H1 (cell line): ENCODE data around the gene ZNF846. TPM values are rescaled to one million over a fixed set of nuclear protein-coding genes. Genes with fewer than 3 reads are reported as not detected.
"Not testable (repeated sequence)": the region's sequence is repeated elsewhere in the genome, so short reads cannot be mapped to it uniquely, and the experiment has no call there.

Experiments
- CTCF ChIA-PET: fragments of 300-600 bp; sonication (Branson Sonifier 250); formaldehyde crosslinking; loops from one replicate; lab custom pipeline; 2021; ENCODE audit not compliant: partially characterized antibody; lab: Charles Lee
- POLR2A ChIA-PET: fragments of 300-600 bp; sonication (Branson Sonifier 250); formaldehyde crosslinking; loops from one replicate; lab custom pipeline; 2021; ENCODE audit warnings: inconsistent platforms; ENCODE audit not compliant: partially characterized antibody; lab: Charles Lee
- DNase-seq, 2 experiments: peaks; one replicate each; pipeline versions ENCODE4 v3.0.0 to v3.0.0-alpha.2; 2010 to 2022; ENCODE audit warnings: low spot score in 2 of 2, low read depth in 1 of 2, mixed read lengths in 1 of 2
- FAIRE-seq: peaks from 2 replicates; lab custom pipeline; 2011; peaks lifted over from hg19 to GRCh38; lab: Jason Lieb, UNC
- H2AFZ ChIP-seq: 2 replicates; pipeline ENCODE4 v1.8.1; 2012; ENCODE audit warnings: low read length, inconsistent platforms
- H2AK5ac ChIP-seq: 2 replicates; pipeline ENCODE4 v1.6.1; 2013; ENCODE audit warnings: low read depth, low read length
- H2BK120ac ChIP-seq: replicated peaks from 2 replicates; pipeline ENCODE3; 2013; ENCODE audit warnings: low read depth, low read length, inconsistent platforms
- H2BK12ac ChIP-seq: 2 replicates; pipeline ENCODE4 v1.6.1; 2013; ENCODE audit warnings: low read depth, low read length
- H2BK15ac ChIP-seq: 2 replicates; pipeline ENCODE4 v1.6.1; 2013; ENCODE audit warnings: low read length
- H2BK20ac ChIP-seq: 2 replicates; pipeline ENCODE4 v1.6.1; 2013; ENCODE audit warnings: low read length
- H2BK5ac ChIP-seq: 2 replicates; pipeline ENCODE4 v1.6.1; 2013; ENCODE audit warnings: low read depth, low read length
- H3K14ac ChIP-seq: 2 replicates; pipeline ENCODE4 v1.6.1; 2013; ENCODE audit warnings: inconsistent platforms; ENCODE audit not compliant: insufficient read length
- H3K18ac ChIP-seq: 2 replicates; pipeline ENCODE4 v1.6.1; 2013; ENCODE audit warnings: low read length; ENCODE audit errors: extremely low read depth
- H3K23ac ChIP-seq: 2 replicates; pipeline ENCODE4 v1.6.1; 2013; ENCODE audit warnings: inconsistent platforms; ENCODE audit not compliant: insufficient read length
- H3K23me2 ChIP-seq: 2 replicates; pipeline ENCODE4 v1.6.1; 2013; ENCODE audit warnings: low read depth, low read length
- H3K27ac ChIP-seq: 2 replicates; pipeline ENCODE4 v1.6.1; 2011; ENCODE audit warnings: low read depth, low read length, inconsistent platforms
- H3K27me3 ChIP-seq, 4 experiments: replicated peaks in 1 of 4; 1 replicate in 1 of 4; 2 replicates in 3 of 4; pipeline versions ENCODE4 v1.6.1 to v1.8.1; 2011 to 2013; ENCODE audit warnings: low read length in 3 of 4, mild to moderate bottlenecking in 3 of 4, inconsistent platforms in 2 of 4, mixed read lengths in 2 of 4, moderate library complexity in 1 of 4; ENCODE audit not compliant: control insufficient read depth in 3 of 4, insufficient read depth in 3 of 4; ENCODE audit errors: extremely low read depth in 1 of 4
- H3K36me3 ChIP-seq, 4 experiments: 2 replicates each; pipeline versions ENCODE4 v1.6.1 to v1.8.1; 2011 to 2013; ENCODE audit warnings: mild to moderate bottlenecking in 4 of 4, low read length in 3 of 4, moderate library complexity in 2 of 4, control low read depth in 1 of 4, inconsistent platforms in 1 of 4; ENCODE audit not compliant: insufficient read depth in 4 of 4, control insufficient read depth in 2 of 4
- H3K4ac ChIP-seq: replicated peaks from 2 replicates; pipeline ENCODE3; 2013; ENCODE audit warnings: low read length, low read depth, mixed read lengths, inconsistent platforms; ENCODE audit not compliant: insufficient read length
- H3K4me1 ChIP-seq, 4 experiments: replicated peaks in 1 of 4; 1 replicate in 1 of 4; 2 replicates in 3 of 4; pipeline versions ENCODE4 v1.6.1 to v1.8.1; 2011 to 2013; ENCODE audit warnings: low read length in 3 of 4, inconsistent platforms in 2 of 4, mixed read lengths in 1 of 4; ENCODE audit not compliant: insufficient read depth in 4 of 4, control insufficient read depth in 3 of 4
- H3K4me2 ChIP-seq, 2 experiments: 2 replicates each; pipeline versions ENCODE4 v1.6.1 to v1.8.1; 2011 to 2013; ENCODE audit warnings: low read depth in 2 of 2, low read length in 2 of 2, control low read depth in 1 of 2, inconsistent platforms in 1 of 2, mild to moderate bottlenecking in 1 of 2; ENCODE audit not compliant: insufficient read depth in 1 of 2
- H3K4me3 ChIP-seq, 4 experiments: fragments of 200-600, 300-600 bp in 1 of 4; sonication (generic), shearing (Covaris generic), sonication (Bioruptor Twin) in 1 of 4; 2 replicates each; pipeline versions ENCODE4 v1.5.1 to v1.8.1; 2011 to 2016; ENCODE audit warnings: low read length in 4 of 4, low read depth in 3 of 4, control low read depth in 2 of 4, inconsistent platforms in 2 of 4, mild to moderate bottlenecking in 2 of 4, mixed read lengths in 1 of 4, moderate library complexity in 1 of 4; ENCODE audit not compliant: insufficient read depth in 2 of 4; ENCODE audit errors: extremely low read depth in 1 of 4
- H3K56ac ChIP-seq: replicated peaks from 2 replicates; pipeline ENCODE3; 2013; ENCODE audit warnings: low read depth, mild to moderate bottlenecking, mixed read lengths, low read length, inconsistent platforms; ENCODE audit not compliant: insufficient read length
- H3K79me1 ChIP-seq: 2 replicates; pipeline ENCODE4 v1.6.1; 2013; ENCODE audit warnings: low read depth, low read length, control low read depth
- H3K79me2 ChIP-seq, 2 experiments: 2 replicates each; pipeline versions ENCODE4 v1.6.1 to v1.8.1; 2012 to 2013; ENCODE audit warnings: low read length in 2 of 2, mild to moderate bottlenecking in 2 of 2, inconsistent platforms in 1 of 2; ENCODE audit not compliant: insufficient read depth in 2 of 2, control insufficient read depth in 1 of 2
- H3K9ac ChIP-seq, 4 experiments: replicated peaks in 1 of 4; 1 replicate in 1 of 4; 2 replicates in 3 of 4; pipeline versions ENCODE4 v1.6.1 to v1.8.1; 2011 to 2013; ENCODE audit warnings: low read depth in 3 of 4, low read length in 3 of 4, control low read depth in 2 of 4, mild to moderate bottlenecking in 2 of 4, moderate library complexity in 2 of 4, inconsistent platforms in 1 of 4; ENCODE audit errors: extremely low read depth in 1 of 4
- H3K9me3 ChIP-seq, 2 experiments: 2 replicates each; pipeline versions ENCODE4 v1.6.1 to v1.8.1; 2012 to 2013; ENCODE audit warnings: mild to moderate bottlenecking in 2 of 2, moderate library complexity in 2 of 2, control low read depth in 1 of 2, inconsistent platforms in 1 of 2, low read depth in 1 of 2, low read length in 1 of 2, mixed read lengths in 1 of 2; ENCODE audit not compliant: insufficient read depth in 2 of 2
- H4K20me1 ChIP-seq, 2 experiments: replicated peaks in 1 of 2; 2 replicates each; pipeline versions ENCODE3 to v1.8.1; 2011 to 2013; ENCODE audit warnings: inconsistent platforms in 2 of 2, low read length in 2 of 2, mild to moderate bottlenecking in 1 of 2; ENCODE audit not compliant: insufficient read depth in 2 of 2, control insufficient read depth in 1 of 2
- H4K5ac ChIP-seq: 2 replicates; pipeline ENCODE4 v1.6.1; 2013; ENCODE audit warnings: low read length, low read depth, mixed read lengths, inconsistent platforms; ENCODE audit not compliant: insufficient read length
- H4K8ac ChIP-seq: 2 replicates; pipeline ENCODE4 v1.8.0; 2013; ENCODE audit warnings: mild to moderate bottlenecking, moderate library complexity, low read length, inconsistent platforms; ENCODE audit not compliant: insufficient read depth; ENCODE audit errors: extremely low read depth
- H4K91ac ChIP-seq: replicated peaks from 2 replicates; pipeline ENCODE3; 2013; ENCODE audit warnings: low read length, mixed read lengths, inconsistent platforms; ENCODE audit not compliant: insufficient read length
- WGBS, 2 experiments: shearing (Covaris generic) in 1 of 2; methylation state at CpG; one replicate each; pipeline versions ENCODE4 v1.1.6 to v1.1.7; 2013 to 2015; ENCODE audit warnings: low lambda C conversion rate in 2 of 2, mixed read lengths in 2 of 2, inconsistent platforms in 1 of 2, low coverage in 1 of 2, missing lambda C conversion rate in 1 of 2; ENCODE audit not compliant: insufficient replicate concordance in 2 of 2, insufficient coverage in 1 of 2, insufficient read length in 1 of 2; ENCODE audit errors: extremely low coverage in 1 of 2, missing lambda C conversion rate in 1 of 2; 5-methylcytosine and 5-hydroxymethylcytosine counted together
- polyA plus RNA-seq, 7 experiments: library from polyadenylated mRNA; depleted of rRNA in 3 of 7; stranded (reverse) in 5 of 7; unstranded in 2 of 7; fragments of >200 nt in 5 of 7; fragments of 200-250 nt in 2 of 7; gene quantifications; 1 replicate in 5 of 7; 2 replicates in 1 of 7; 4 replicates in 1 of 7; pipeline versions ENCODE4 v1.2.1 to v1.2.3, GENCODE V29; 2011 to 2013; ENCODE audit warnings: missing spikeins in 2 of 7, mixed read lengths in 2 of 7
- total RNA-seq: library from RNA; stranded (reverse); fragmentation: NEBNext Ultra II Directional; extraction: Animal tissue kit (Norgen Biotek cat#: 25700); gene quantifications from 2 replicates; pipeline ENCODE4 v1.2.1, GENCODE V29; 2021

ZNF846 gene
- total and polyA plus RNA-seq, 2 of the 8 experiments (the other 6 are each of a cell fraction or from before 2014, with no cell fraction given): 4.5 to 9.0 TPM

DNA sequence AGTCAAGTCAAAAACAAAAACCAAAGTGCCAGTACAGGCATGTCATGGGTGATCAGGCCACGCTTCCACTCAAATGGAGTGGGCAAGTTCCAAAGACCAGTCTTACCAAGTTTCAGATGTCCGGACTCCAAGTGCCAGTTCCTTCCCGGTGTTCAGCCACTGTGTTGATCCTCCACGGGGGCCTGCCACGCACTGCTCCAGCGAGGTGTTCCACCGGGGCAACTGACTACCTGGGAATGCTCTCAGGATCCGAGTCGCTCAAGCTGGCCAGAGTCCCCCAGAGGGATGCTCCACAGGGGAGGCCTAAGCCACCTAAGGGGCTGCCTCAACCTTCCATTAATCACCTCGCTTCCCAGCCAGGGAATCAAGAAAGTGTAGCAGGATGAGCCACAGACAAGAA, 38.5 kb downstream of the ZNF846 start:
- H2BK12ac ChIP-seq, H2BK20ac ChIP-seq, H4K8ac ChIP-seq, POLR2A ChIA-PET, H4K20me1 ChIP-seq, H3K14ac ChIP-seq, H3K27me3 ChIP-seq, H2BK5ac ChIP-seq, H4K5ac ChIP-seq, H2BK120ac ChIP-seq, H3K56ac ChIP-seq, H3K27ac ChIP-seq, H3K23ac ChIP-seq, H3K4me3 ChIP-seq, FAIRE-seq, H3K9ac ChIP-seq, H3K4ac ChIP-seq, H3K36me3 ChIP-seq, H3K9me3 ChIP-seq, H3K4me1 ChIP-seq, H4K91ac ChIP-seq, CTCF ChIA-PET, H3K23me2 ChIP-seq, DNase-seq, H3K79me2 ChIP-seq, H2AK5ac ChIP-seq, H2BK15ac ChIP-seq, H2AFZ ChIP-seq, H3K18ac ChIP-seq, H3K79me1 ChIP-seq, H3K4me2 ChIP-seq: not testable (repeated sequence)
- WGBS, 2 experiments: 94% methylated on average over 10 of the region's 10 CpGs; no CpG with 5 or more reads in 1 of the 2 experiments
